OCI-LY7 (cell line): Measurements from ENCODE around the gene AKR1C8.
"Not testable (repeated sequence)": the region's sequence is repeated elsewhere in the genome, so short reads cannot be mapped to it uniquely, and the experiment has no call there.

Experiments used
- EZH2phosphoT487 ChIP-seq: fragments of 200-600 bp; sonication (generic); IDR thresholded peaks from 2 replicates; pipeline ENCODE4 v1.6.1; 2018; ENCODE audit warnings: low read depth, borderline replicate concordance, mild to moderate bottlenecking, mixed run types, antibody characterized with exemption, low read length, moderate library complexity, mixed read lengths
- TF ChIP-seq, protein P1 (sequence below): fragments of 200-600 bp; sonication (generic); conservative IDR thresholded peaks from 2 replicates; pipeline ENCODE4 v1.5.1; 2014; ENCODE audit warnings: mild to moderate bottlenecking, antibody characterized with exemption, low read length, moderate library complexity, mixed read lengths

DNA sequence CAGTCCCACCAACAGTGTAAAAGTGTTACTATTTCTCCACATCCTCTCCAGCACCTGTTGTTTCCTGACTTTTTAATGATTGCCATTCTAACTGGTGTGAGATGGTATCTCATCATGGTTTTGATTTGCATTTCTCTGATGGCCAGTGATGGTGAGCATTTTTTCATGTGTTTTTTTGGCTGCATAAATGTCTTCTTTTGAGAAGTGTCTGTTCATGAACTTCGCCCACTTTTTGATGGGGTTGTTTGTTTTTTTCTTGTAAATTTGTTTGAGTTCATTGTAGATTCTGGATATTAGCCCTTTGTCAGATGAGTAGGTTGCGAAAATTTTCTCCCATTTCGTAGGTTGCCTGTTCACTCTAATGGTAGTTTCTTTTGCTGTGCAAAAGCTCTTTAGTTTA lies 9.4 kb downstream of the AKR1C8 start:
- TF ChIP-seq, protein P1, sequence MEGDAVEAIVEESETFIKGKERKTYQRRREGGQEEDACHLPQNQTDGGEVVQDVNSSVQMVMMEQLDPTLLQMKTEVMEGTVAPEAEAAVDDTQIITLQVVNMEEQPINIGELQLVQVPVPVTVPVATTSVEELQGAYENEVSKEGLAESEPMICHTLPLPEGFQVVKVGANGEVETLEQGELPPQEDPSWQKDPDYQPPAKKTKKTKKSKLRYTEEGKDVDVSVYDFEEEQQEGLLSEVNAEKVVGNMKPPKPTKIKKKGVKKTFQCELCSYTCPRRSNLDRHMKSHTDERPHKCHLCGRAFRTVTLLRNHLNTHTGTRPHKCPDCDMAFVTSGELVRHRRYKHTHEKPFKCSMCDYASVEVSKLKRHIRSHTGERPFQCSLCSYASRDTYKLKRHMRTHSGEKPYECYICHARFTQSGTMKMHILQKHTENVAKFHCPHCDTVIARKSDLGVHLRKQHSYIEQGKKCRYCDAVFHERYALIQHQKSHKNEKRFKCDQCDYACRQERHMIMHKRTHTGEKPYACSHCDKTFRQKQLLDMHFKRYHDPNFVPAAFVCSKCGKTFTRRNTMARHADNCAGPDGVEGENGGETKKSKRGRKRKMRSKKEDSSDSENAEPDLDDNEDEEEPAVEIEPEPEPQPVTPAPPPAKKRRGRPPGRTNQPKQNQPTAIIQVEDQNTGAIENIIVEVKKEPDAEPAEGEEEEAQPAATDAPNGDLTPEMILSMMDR, result not testable (repeated sequence)
- not testable (repeated sequence) for TF ChIP-seq EZH2phosphoT487
